ENCODE results near the gene EBF3.

DNA sequence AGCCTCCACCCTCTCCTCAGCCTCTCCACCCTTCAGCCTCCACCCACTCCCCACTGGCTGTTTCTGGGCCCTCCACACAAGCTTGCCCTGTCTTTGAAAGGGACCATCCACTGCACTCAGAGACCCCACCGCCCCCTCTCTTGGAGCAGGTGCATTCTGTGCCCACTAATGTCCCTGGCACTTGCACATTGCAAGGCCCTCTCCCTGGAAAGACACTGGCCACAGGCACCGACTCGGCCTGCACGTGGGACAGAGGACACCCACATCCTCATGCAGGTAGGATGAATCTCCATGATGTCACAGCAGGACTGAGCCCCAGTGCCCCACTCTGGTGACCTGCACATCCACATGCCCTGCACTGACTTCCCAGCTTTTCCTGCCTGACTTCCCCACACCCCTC is 36.8 kb upstream of the EBF3 start:
- TF ChIP-seq, protein P1, sequence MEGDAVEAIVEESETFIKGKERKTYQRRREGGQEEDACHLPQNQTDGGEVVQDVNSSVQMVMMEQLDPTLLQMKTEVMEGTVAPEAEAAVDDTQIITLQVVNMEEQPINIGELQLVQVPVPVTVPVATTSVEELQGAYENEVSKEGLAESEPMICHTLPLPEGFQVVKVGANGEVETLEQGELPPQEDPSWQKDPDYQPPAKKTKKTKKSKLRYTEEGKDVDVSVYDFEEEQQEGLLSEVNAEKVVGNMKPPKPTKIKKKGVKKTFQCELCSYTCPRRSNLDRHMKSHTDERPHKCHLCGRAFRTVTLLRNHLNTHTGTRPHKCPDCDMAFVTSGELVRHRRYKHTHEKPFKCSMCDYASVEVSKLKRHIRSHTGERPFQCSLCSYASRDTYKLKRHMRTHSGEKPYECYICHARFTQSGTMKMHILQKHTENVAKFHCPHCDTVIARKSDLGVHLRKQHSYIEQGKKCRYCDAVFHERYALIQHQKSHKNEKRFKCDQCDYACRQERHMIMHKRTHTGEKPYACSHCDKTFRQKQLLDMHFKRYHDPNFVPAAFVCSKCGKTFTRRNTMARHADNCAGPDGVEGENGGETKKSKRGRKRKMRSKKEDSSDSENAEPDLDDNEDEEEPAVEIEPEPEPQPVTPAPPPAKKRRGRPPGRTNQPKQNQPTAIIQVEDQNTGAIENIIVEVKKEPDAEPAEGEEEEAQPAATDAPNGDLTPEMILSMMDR (IDR thresholded peaks at IDR 0.05; ENCODE audit: borderline replicate concordance, extremely low read depth, low read length, poor library complexity, severe bottlenecking) = no peak
- TF ChIP-seq EZH2 (IDR thresholded peaks at IDR 0.05; ENCODE audit: borderline replicate concordance, low read depth, low read length, severe bottlenecking) = no peak
